Fibroblast of lung (primary cell): ENCODE results near the gene CDKN1A. TPM values are rescaled to one million over a fixed set of nuclear protein-coding genes. Genes with fewer than 3 reads are reported as not detected.

ENCODE experiments used
- DNase-seq, 2 donors: peaks; one replicate each; pipeline versions ENCODE4 v3.0.0 to v3.0.0-alpha.2; 2010; ENCODE audit warnings: low read depth in 2 of 2
- H2AFZ ChIP-seq: 2 replicates; pipeline ENCODE4 v1.5.1; 2012; ENCODE audit warnings: low read length, control low read depth, inconsistent platforms
- H3K27ac ChIP-seq: 2 replicates; pipeline ENCODE4 v1.5.1; 2011; ENCODE audit warnings: low read length, control low read depth; ENCODE audit not compliant: insufficient read depth
- H3K27me3 ChIP-seq: 2 replicates; pipeline ENCODE4 v1.5.1; 2011; ENCODE audit warnings: mild to moderate bottlenecking, low read length; ENCODE audit not compliant: control insufficient read depth, insufficient read depth
- H3K36me3 ChIP-seq: 2 replicates; pipeline ENCODE4 v1.5.1; 2011; ENCODE audit warnings: low read length; ENCODE audit not compliant: control insufficient read depth, insufficient read depth
- H3K4me1 ChIP-seq: 2 replicates; pipeline ENCODE4 v1.5.1; 2011; ENCODE audit warnings: low read length; ENCODE audit not compliant: control insufficient read depth, insufficient read depth; ENCODE audit errors: extremely low read depth
- H3K4me2 ChIP-seq: 2 replicates; pipeline ENCODE4 v1.5.1; 2011; ENCODE audit warnings: low read length, control low read depth; ENCODE audit not compliant: insufficient read depth; ENCODE audit errors: extremely low read depth
- H3K4me3 ChIP-seq, 4 experiments: fragments of 200-600 bp in 1 of 4; sonication (generic) in 1 of 4; replicated peaks in 1 of 4; 2 replicates each; pipeline ENCODE4 v1.5.1; 2011 to 2016; ENCODE audit warnings: low read length in 4 of 4, low read depth in 3 of 4, mild to moderate bottlenecking in 3 of 4, control low read depth in 2 of 4, inconsistent platforms in 1 of 4, mixed read lengths in 1 of 4; ENCODE audit not compliant: insufficient read depth in 1 of 4; ENCODE audit errors: control extremely low read depth in 1 of 4
- H3K79me2 ChIP-seq: 2 replicates; pipeline ENCODE4 v1.5.1; 2012; ENCODE audit warnings: mild to moderate bottlenecking, low read length, inconsistent platforms; ENCODE audit not compliant: control insufficient read depth, insufficient read depth
- H3K9ac ChIP-seq: 2 replicates; pipeline ENCODE4 v1.5.1; 2011; ENCODE audit warnings: mild to moderate bottlenecking, low read length, control low read depth; ENCODE audit not compliant: insufficient read depth
- H3K9me3 ChIP-seq: 2 replicates; pipeline ENCODE4 v1.5.1; 2012; ENCODE audit warnings: low read depth, low read length; ENCODE audit not compliant: control insufficient read depth, insufficient read depth
- H4K20me1 ChIP-seq: 2 replicates; pipeline ENCODE4 v1.5.1; 2011; ENCODE audit warnings: low read length; ENCODE audit not compliant: control insufficient read depth, insufficient read depth; ENCODE audit errors: extremely low read depth
- CTCF ChIP-seq, 2 donors: IDR thresholded peaks in 1 of 2; conservative IDR thresholded peaks in 1 of 2; 1 replicate in 1 of 2; 2 replicates in 1 of 2; pipeline ENCODE4 v1.5.1; 2011 to 2012; ENCODE audit warnings: low read length in 2 of 2, control low read depth in 1 of 2, inconsistent platforms in 1 of 2, low read depth in 1 of 2, mild to moderate bottlenecking in 1 of 2
- EZH2 ChIP-seq: IDR thresholded peaks from 2 replicates; pipeline ENCODE4 v1.5.1; 2012; ENCODE audit warnings: low read length, control low read depth, mild to moderate bottlenecking; ENCODE audit errors: missing control alignments
- polyA minus RNA-seq: library from RNA; depleted of rRNA, polyadenylated mRNA; stranded (reverse); fragments of >200 nt; gene quantifications from 2 replicates; pipeline ENCODE4 v1.2.3, GENCODE V29; 2011; ENCODE audit warnings: low replicate concordance
- polyA plus RNA-seq, 2 donors: library from polyadenylated mRNA; depleted of rRNA in 1 of 2; stranded (reverse) in 1 of 2; unstranded in 1 of 2; fragments of >200 nt; gene quantifications; 2 replicates each; pipeline ENCODE4 v1.2.1, GENCODE V29; 2011 to 2012; ENCODE audit warnings: missing spikeins in 1 of 2
- total RNA-seq: library from RNA; depleted of rRNA; stranded (reverse); fragments of >200 nt; gene quantifications from 2 replicates; pipeline ENCODE4 v1.2.1, GENCODE V29; 2014

The CDKN1A gene
- total RNA-seq (470 and 900 TPM in 2 replicates), polyA plus RNA-seq (166 and 238 TPM in 2 replicates), polyA minus RNA-seq (286 and 448 TPM in 2 replicates)
- 192 and 275 TPM in 2 replicates for polyA plus RNA-seq (2012)

- no peak within 1 kb of the TSS for H2AFZ ChIP-seq
Measured at GRCh38 chr6:36678488-36679042, at the start of gene CDKN1A. TSS of gene CDKN1A (plus strand) at chr6:36678714. CDS start at chr6:36684102, 5,388 bp downstream.

GRCh38 chr6:36629784-36630183 is 48.7 kb upstream of the CDKN1A start:
- H3K79me2 ChIP-seq = no peaks in the 10 kb centered on the region
- no peaks in the 10 kb centered on the region for H3K9me3 ChIP-seq
- no peak for DNase-seq
- H3K4me3 ChIP-seq = no peak overlapping the region
- H3K9ac ChIP-seq = no peak overlapping the region
- TF ChIP-seq CTCF (conservative IDR thresholded peaks at IDR 0.05 in 1 of 2, IDR thresholded peaks at IDR 0.05 in 1 of 2; ENCODE audit: low read depth in 1 of 2, low read length in 2 of 2) (no peak), EZH2 (no peak)
- H3K27me3 ChIP-seq = no peaks in the 10 kb centered on the region
- no peaks in the 10 kb centered on the region for H3K36me3 ChIP-seq
- H4K20me1 ChIP-seq = no peaks in the 10 kb centered on the region
- H3K4me2 ChIP-seq = no peak overlapping the region
- peaks cover 14% of the 10 kb centered on the region for H3K4me1 ChIP-seq
- H3K27ac ChIP-seq = no peak overlapping the region
- H2AFZ ChIP-seq = no peak overlapping the region

More at GRCh38 chr6:36678488-36679042, at the start of gene CDKN1A:
- peaks cover 28% of the 10 kb centered on the region for H3K4me1 ChIP-seq
- peak within 1 kb of the TSS; percentile 93 to 99 (median 95) for H3K4me3 ChIP-seq
- no peaks in the 10 kb centered on the region for H4K20me1 ChIP-seq
- peak within 1 kb of the TSS; percentile 97 for H3K9ac ChIP-seq
- peak within 1 kb of the TSS; percentile 80 for H3K4me2 ChIP-seq
- H3K79me2 ChIP-seq = peaks cover 47% of the 10 kb centered on the region
- no peaks in the 10 kb centered on the region for H3K9me3 ChIP-seq
- peaks cover 4% of the 10 kb centered on the region for H3K36me3 ChIP-seq
- peak; percentile 87 to 93 for DNase-seq
- H3K27ac ChIP-seq = peak within 1 kb of the TSS; percentile 96
- TF ChIP-seq EZH2 = no peak
- H3K27me3 ChIP-seq = no peaks in the 10 kb centered on the region

- H2AFZ ChIP-seq = no peak overlapping the region
Measured at GRCh38 chr6:36631326-36632011, 47.0 kb upstream of the CDKN1A start.

More at GRCh38 chr6:36631326-36632011, 47.0 kb upstream of the CDKN1A start:
- DNase-seq = no peak
- Histone ChIP-seq H4K20me1 (no peaks in the 10 kb centered on the region), H3K27ac (no peak overlapping the region), H3K4me1 (peaks cover 5% of the 10 kb centered on the region), H3K79me2 (no peaks in the 10 kb centered on the region), H3K27me3 (no peaks in the 10 kb centered on the region), H3K9ac (no peak overlapping the region), H3K36me3 (no peaks in the 10 kb centered on the region), H3K4me3 (no peak overlapping the region), H3K9me3 (no peaks in the 10 kb centered on the region), H3K4me2 (no peak overlapping the region)
- TF ChIP-seq CTCF (conservative IDR thresholded peaks at IDR 0.05 in 1 of 2, IDR thresholded peaks at IDR 0.05 in 1 of 2; ENCODE audit: low read depth in 1 of 2, low read length in 2 of 2) (no peak), EZH2 (no peak)
